Measurements from ENCODE around the gene C4BPB. TPM values are rescaled to one million over a fixed set of nuclear protein-coding genes. Genes with fewer than 3 reads are reported as not detected.

Gene C4BPB
- total and polyA plus RNA-seq, 2 of the 8 experiments (the other 6 are each of a cell fraction or from before 2014, with no cell fraction given), result not detected

DNA sequence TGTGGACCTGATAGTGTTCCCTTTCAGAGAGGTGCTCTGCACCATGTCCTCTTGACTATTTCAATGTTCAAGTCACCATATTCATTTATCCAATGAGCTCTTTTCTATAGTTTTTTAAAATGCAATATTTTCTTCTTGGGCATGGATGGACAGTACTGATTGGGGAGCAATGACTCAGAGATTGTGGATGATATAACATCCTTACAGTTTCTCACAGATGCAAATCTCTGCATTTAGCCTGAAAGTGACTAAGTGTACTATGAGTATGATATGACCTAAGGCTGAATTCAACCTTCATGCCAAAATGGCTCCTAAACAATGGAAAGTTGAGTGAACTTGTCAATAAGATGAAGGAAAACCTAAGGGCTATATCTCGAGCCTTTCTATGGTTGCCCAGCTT is 51.9 kb downstream of the C4BPB start (continued):
- TF ChIP-seq SP2 (IDR thresholded peaks at IDR 0.05; ENCODE audit: low read length) (no peak), POLR2A (IDR thresholded peaks at IDR 0.05; ENCODE audit: control extremely low read depth in 1 of 2, low read depth in 2 of 2, low read length in 2 of 2) (no peak), RNF2 (IDR thresholded peaks at IDR 0.05; ENCODE audit: borderline replicate concordance, low read depth, low read length, missing control alignments, poor library complexity, severe bottlenecking) (no peak), RBBP5 (IDR thresholded peaks at IDR 0.05; ENCODE audit: borderline replicate concordance, low read depth, low read length) (no peak), CREB1 (IDR thresholded peaks at IDR 0.05) (no peak), TAF7 (optimal IDR thresholded peaks at IDR 0.05; ENCODE audit: borderline replicate concordance, low read depth, low read length) (no peak)
- TF ChIP-seq, protein P1, sequence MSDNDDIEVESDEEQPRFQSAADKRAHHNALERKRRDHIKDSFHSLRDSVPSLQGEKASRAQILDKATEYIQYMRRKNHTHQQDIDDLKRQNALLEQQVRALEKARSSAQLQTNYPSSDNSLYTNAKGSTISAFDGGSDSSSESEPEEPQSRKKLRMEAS (IDR thresholded peaks at IDR 0.05), result no peak
- TF ChIP-seq, protein P2, sequence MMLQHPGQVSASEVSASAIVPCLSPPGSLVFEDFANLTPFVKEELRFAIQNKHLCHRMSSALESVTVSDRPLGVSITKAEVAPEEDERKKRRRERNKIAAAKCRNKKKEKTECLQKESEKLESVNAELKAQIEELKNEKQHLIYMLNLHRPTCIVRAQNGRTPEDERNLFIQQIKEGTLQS (IDR thresholded peaks at IDR 0.05; ENCODE audit: insufficient read depth, low read depth, low read length), result no peak

All from H1 (cell line).